Activated CD8-positive, alpha-beta memory T cell treated with anti-CD3 and anti-CD28 coated beads for 4 hours (primary cell): Measurements from ENCODE around the gene PLA2G4E.

Source experiments
- DNase-seq, 2 donors: peaks; one replicate each; pipeline ENCODE4 v3.0.0-alpha.2; 2020; ENCODE audit warnings: low read depth in 2 of 2

PLA2G4E gene

DNA sequence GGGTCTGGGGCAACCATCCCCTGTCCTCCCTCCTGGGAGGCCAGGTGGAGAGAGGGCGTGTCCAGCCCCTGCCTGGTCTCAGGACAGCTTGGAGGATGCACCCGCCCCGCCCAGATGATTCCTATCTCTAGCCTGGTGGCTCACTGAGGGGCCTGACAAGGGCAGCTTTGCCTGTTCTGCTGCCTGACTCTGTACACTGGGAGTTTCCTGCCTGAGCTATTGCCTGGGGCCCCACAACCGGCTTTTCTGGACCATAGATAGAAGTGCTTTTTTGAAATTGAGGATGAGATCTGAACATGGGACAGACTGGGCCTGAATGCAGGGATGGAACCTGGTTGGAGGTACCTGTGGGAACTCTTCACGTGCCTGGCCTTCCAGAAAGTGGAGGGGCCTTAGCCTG lies 751 bp upstream of the PLA2G4E start:
- DNase-seq, result no peak

DNA sequence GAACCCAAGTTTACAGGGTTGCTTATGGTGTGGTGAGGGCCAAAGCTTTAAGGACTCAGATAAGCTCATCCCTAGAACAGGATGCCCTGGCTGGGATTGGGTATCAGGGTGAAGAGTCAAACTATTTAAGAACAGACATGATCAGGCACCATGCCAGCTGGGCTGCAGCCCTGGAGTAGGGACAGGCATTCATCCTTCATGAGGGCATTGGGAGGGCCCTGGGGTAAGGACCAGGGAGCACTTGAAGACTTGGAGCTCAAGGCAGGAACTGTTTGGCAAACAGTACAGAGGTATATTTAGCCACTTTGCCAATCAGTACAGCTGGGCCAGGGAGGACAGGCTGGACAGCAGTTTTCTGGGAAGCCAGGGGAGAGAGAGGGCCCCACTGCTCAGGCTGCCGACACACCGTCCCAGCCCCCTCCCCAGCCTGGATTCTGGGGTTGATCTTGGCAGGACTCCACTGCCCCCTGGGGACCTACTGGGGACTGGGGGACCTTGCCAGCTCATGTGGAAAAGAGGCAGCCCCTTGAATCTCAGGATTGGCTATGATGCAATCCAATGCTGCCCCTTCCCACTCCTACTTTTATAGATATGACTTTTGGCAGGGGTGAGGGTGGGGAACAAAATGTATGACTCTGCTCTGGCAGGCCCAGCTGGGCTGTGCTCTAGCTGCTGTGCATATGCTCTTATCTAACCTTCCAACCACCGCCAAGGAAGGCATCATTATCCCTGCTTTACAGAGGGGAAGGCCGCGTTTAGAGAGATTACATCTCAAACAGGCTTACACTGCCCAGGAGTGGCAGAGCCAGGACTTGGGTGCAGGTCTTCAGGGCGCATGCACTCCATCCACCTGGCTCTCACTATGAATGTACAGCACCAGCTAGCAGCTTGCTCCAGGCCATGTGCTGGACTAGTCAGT lies 2.3 kb downstream of the PLA2G4E start:
- DNase-seq, result no peak

DNA sequence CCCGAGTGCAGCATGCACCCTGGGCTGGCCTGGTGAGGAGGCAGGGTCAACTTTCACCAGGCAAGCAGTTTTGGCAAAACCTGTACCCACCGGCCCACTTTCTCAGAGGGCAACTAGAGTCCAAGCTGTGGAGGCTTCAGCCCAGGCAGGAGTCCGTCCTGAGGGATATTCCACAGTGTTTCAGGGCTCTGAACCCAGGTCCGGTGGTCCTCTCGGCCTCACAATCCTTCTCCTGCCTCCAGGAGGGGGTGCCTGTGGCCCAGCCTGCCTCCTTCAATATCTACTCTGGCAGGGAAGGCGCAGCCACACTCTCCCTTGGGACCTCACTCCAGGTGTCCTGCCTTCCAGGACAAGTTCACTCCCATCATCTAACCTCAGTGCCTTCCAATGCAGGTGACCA lies 3.9 kb downstream of the PLA2G4E start:
- no peak for DNase-seq

DNA sequence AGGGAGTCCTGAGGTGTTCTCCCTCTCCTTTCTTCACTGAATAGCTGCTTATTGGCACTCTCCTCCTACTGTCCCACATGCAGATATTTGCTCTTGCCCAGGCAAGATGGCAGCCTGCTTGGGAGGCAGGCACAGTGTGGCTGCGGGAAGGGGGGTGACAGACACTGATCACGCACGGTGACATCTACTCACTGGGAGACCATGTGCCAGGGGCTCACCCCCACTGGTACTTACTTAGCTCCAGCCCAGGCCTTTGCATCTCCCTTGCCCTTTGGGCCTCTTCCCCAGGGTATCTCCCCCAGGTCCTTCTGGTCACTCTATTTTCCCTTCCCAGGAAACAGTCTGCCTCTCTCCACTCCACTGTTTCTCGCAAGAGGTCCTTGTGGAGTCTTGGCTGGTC lies 6.4 kb downstream of the PLA2G4E start:
- DNase-seq, result no peak

DNA sequence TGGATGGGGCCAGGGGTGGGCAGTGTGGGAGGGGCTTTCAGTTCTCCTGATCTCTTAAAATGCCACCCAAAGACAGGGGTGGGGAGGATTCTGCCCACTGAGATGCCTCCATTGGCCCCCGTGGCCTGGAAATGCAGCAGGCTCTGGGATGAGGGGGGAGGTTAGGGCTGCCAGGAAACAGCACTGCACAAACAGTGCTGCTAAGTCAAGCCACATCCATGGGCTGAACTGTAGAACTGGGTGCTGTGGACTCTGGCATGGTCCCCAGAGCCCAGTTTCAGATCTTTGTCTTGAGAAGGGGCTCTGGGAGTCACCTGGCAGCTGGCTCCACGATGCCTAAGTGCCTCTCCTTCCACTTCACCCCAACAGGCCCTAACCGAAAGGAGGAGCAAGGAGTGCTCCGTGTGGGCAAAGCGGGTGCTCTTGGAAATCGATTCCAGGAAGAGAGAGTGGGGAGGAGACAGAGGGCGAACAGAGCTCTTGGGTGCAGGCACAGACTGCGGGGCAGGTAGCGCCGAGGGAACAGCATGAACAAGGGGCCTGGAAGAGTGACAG lies 7.8 kb downstream of the PLA2G4E start:
- DNase-seq, result no peak

DNA sequence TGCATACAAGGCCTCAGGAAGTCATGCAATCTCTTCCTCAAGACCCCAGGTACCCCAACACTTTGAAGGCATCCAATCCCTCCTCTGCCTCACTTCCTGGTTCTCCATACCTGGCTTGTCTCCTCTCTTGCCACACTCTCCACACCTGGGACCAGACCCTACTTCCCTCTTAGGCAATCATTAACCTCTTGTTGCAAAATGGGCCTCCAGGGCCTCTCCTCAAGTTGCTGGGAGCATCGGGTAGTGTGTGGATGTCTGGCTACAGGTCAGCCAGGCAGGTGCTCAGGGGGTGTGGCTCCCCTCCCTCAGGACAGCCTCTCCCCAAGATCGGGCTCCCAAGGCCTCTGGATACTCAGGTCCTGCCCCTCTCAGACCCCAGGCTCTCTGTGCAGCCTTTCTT lies 8.6 kb downstream of the PLA2G4E start:
- no peak for DNase-seq

DNA sequence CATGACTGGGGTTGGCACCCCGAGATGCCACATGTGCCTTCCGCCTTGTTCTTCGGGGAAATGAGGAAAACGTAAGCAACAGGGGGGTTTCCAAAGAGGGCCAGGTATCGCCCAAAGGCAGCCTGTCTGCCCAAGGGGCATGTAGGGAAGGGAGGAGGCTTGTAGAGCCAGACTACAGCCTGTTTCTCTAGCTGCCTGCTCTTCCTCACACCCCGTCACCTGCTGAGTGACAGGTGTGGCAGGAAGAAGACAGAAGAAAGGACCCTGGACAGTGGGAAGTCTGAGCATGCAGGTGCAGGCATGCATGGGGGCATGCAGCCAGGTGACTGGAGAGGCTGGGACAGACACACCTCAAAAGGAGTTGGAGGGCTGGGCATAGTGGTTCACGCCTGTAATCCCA lies 9.8 kb downstream of the PLA2G4E start:
- no peak for DNase-seq

DNA sequence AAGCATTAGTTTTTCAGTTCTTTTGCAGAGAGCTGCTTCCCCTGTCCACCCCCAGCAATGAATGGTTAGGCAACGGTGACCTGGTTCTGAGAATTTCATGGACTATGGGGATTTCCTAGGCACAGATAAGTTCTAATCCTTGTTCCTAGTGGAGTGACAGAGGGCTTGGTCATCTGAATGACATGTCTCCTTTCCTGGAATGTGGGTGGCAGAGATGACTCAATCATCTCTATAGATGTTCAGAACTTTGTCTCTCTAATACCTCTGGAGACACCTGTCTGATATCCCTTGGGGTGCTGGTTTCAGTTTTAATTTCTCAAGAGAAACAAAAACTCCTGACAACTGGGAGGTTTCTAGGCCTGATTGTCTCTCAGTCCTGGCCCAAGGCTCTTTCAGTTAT lies 10.4 kb downstream of the PLA2G4E start:
- DNase-seq, result no peak

DNA sequence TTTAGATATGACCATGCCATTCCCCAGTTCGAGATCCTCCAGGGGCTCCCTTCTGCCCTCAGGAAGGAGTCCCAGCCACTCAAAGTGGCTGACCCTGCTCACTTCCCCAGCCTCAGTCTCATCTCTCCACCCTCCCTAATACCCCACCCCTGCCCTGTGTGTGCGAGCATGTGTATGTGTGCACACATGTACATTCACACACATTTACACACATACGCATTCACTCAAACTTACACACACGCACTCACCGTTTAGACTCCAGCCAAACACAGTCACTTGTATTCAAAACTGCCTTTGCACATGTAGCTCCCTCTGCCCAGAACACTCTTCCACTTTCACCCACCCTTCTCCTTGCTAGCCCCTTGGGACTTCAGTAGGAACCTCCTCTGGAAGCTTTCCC lies 11.4 kb downstream of the PLA2G4E start:
- no peak for DNase-seq

DNA sequence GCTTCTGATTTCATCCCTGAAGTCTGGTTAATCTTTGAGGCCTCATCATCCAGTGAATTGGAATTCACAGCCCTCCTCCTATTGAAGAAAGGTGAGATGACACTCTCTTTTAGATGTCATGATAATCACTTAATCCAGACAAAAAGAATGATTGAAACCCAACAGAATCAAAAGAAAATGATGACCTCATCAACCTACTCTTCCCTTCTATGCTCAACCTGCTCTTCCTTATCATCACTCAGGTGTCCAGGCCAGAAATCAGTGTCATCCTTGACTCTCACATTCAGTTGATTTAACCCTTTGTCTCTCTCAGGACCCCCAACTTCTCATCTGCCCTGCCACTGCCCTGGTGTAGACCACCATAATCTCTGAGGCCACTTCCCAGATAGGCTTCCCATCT lies 11.8 kb downstream of the PLA2G4E start:
- DNase-seq, result no peak

DNA sequence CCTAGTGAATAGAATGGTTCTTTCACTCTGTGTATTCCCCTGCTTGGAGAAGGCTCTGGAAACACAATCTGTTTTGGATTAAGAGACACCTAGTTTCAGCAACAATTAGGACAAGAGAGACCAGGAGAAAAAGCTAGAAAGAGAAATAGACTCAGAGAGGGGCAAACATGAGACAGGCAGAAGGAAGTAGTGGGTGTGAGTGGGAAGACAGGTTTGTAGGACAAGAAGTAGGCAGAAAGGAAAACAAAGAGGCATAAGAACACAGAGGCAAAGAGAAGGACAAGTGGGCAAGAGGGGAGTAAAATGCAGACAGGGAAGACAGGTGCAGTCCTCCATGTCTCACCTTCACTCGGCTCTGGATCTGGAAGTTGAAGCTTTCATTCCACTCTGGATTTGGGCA lies 13.5 kb downstream of the PLA2G4E start:
- DNase-seq, result no peak

DNA sequence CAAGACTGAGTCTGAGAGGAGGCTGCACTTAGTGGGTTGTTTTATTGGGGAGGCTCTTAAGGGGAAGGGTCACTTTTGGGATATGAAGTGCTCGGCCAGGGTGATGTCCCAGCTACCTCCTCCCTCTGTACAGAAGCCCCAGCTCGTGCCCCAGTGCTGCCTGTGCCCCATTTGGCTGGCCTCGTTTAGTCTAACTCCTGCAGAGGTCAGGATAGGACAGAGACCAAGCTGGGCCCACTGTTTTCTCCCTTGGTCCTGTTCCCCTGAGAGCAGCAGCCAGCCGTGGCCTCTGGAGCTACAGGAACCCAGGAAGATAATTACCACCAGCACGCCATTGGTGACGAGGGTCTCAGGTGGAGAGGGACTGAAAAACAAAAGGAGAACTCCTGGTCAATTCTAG lies 18.5 kb downstream of the PLA2G4E start:
- no peak for DNase-seq

DNA sequence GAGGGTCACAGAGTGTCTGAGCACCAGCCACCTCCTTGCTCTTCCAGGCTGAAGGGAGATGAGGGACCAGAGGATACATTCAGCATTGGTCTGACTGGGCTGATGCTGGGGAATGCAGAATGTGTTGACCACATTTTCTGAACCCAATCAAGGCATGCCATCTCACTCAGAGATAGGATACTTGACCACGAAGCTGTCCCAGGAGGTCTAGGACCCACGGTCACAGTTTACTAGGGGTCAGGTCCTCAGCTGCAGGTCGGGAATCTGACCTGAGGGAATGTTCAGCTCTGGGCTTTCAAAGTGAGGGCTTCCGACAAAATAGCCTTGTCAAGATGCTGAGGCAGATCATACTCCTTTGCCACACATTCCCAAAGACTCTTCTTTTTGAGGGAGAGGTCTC lies 19.6 kb downstream of the PLA2G4E start:
- DNase-seq, result no peak

DNA sequence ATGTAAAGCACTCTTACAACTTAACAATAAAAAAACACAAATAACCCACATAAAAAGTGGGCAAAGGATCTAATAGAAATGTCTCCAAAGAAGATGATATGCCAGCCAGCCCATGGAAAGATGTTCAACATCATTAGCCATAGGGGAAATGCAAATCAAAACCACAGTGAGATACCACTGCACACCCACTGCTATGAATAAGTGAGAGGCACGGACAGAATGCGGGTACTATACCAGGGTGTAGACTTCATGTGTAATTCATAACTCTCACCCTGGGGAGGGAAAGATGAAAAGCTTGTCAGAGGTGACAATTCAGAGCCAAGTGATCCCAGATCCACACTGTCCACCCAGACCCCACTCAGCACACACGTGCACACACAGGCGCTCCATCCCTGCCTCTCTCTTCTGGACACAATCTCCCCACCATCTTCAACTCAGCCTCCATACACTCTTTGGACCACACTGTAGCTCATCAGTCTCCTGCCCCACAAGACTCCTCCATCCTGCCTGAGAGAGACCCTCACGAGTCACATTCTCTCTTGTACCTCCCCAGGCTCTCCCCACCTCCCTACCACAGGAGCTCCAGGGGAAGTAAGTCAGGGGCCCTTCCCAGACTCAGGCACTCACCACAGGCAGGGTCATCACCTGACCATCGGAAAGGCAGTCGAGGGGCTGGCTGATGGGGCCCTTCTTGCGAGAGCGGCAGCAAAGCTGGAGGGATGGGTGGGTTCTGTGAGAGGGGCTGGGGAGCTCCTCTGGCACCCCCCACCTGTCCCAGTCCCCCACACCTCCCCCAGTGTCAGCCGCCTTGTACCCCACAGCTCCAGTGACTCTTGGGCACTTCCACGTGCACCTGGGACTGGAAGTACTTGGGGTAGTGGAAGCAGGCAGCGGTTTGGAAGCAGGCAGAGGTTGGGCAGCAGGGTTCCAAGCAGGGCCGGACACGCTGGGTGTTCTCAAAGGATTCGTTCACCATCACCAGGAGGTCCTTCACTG lies 21.3 kb downstream of the PLA2G4E start:
- DNase-seq, result no peak

DNA sequence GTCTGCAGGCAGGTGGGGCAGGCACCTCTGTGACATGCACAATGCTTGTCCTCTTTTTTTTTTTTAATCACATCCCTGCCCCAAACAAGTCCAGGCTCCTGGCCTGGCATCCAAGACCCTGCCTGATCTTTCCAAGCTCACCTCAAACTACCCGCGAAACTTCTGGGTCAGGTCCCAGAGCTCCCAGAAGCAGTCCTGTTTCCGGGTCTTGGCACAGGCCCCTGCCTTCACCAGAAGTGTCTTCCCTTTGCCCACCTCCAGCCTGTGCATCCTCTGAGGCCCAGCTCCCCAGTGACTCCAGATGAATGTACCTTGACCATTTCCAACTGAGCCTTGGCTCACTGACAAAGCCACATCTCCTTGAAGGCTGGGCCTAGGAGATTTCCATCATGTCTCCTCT lies 23.0 kb downstream of the PLA2G4E start:
- DNase-seq, result no peak

DNA sequence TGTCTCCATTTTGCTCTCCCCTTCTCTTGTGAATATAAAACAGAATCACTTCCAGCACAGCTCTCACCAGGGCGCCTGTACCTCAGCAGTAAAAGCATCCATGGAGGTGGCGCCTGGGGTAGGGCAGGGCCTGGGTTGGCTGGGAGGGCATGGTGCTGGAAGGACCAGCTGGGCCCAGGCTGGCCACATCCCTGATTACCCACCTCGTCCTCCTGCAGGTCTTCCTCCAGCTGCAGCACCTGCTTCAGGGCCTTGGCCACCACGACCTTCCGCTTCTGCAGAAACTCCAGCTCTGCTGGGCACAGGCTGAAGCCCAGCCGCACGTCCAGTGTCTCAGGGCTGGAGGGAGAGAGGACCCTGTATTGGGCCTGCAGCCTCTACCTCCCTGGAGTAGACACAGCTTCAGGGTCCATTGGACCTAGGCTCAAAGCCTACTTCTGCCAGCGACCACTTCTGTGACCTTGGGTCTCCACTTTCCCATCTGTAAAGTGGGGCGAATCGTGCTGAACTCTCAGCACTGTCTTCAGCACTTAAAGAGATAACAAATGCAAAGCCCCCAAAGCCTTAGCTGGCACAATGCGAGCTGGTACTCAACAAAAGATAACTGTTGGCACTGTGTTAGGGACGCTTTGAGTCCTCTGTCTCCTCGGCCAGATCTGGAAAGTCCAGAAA lies 23.8 kb downstream of the PLA2G4E start:
- DNase-seq, result no peak

DNA sequence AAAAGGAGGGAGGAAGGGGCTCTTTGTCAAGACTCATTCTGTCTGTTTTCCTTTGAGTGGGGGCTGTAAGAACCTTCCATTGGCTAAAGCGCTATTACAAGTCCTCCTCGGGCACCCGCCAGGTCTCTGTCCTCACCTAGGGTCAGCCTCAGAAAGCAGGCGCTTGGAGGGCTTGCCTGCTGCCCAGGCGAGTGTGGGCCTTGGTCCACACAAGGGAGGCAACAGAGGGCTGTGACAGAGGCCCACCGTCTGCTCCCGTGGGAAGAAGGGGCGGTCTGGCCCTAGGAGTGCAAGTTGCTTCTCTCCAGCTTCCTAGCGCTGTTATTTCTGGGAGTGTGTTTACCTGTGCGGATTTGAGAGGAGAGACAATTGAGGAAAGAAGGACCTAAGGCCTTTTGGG lies 24.5 kb downstream of the PLA2G4E start:
- DNase-seq, result no peak

DNA sequence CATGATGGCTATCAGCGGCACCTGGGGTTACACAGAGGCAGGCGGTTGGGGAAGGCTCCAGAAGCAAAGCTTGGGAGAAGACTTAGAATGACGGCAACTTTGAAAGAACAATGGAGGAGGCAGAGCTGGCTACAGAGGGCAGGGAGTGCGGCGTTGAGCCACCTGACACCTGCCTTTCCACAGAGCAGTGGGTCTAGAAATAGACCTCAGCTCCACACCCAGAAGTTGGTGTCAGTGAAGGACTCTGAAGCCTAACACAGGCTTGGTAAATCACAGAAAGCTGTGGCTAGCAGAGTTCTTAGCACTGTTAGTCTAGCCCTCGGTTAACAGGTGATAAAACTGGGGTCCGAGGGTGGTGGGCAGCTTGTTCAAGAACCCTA lies 25.4 kb downstream of the PLA2G4E start:
- no peak for DNase-seq

DNA sequence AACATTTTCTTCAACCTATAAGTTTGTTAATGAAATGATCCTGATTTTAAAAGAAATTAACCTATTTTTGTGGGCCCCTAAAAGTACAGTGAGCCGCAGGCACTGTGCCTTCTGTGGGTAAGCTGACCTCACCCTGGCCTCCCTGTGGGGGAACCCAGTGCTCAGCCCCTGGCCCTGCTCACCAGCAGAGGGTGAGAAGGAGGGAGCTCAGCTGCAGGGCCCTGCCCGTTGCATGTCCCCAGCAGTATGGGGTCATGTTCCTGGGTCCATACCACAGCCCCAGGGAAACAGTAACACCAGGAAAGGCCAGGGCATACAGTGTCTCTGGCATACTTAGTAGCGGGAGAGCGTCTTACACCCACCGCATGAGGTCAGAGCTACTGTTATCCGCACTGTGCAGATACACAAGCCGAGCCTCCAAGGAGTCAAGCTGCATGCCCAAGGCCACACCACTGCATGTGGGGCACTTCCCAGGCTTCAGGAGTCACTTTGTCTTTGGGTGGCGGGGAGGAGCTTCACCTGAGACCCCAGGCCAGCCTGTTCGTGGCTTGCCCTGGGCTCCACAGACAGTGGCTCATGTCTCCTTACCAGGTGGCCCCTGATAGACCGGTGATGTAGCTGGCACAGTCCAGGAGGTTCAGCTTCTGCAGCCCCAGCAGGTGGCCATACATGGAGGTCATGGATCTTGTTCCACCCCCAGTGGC lies 25.9 kb downstream of the PLA2G4E start:
- no peak for DNase-seq

DNA sequence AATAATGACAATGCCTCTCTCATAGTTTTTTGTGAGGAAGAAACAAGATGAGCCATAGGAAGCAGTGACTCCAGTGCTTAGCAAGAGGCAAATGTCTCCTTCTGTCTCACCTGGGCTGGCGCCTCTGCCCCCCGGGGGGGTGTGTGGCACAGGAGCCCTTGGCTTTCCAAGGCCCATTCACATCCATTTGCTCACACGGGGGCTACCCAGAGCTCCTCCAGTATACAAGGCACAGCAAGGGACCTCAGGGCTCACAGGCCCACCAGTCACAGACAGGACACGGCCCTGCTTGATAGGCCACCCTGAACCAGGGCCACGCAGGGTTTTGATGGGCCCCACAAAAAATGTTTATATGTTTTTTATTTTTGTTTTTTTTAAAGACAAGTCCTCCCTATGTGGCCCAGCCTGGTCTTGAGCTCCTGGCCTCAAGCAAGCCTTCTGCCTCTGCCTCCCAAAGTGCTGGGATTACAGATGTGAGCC lies 26.6 kb downstream of the PLA2G4E start:
- DNase-seq, result no peak
